Right ventricle myocardium inferior (tissue), 1 donor: ENCODE data around the gene NPPA. TPM values are rescaled to one million over a fixed set of nuclear protein-coding genes. Genes with fewer than 3 reads are reported as not detected.

ENCODE experiments used
- ATAC-seq: fragments of 200-7000 bp; cut with Tn5 transposase; one replicate; pipeline ENCODE4 v1.9.1; 2020; ENCODE audit warnings: mild to moderate bottlenecking, moderate library complexity
- DNase-seq: peaks from one replicate; pipeline ENCODE4 v3.0.0; 2021; ENCODE audit errors: missing footprints
- intact Hi-C: fragments of 100-400 bp; cut with DNase I; formaldehyde crosslinking; loops from one replicate; pipeline ENCODE4 v1.11.0; 2022
- total RNA-seq: library from RNA; stranded (reverse); fragmentation: NEBNext Ultra II Directional; extraction: Animal tissue kit (Norgen Biotek cat#: 25700); gene quantifications from one replicate; pipeline ENCODE4 v1.2.1, GENCODE V29; 2021
- donor health status: DM: no; HTN: yes; CAD: no; lungs with severe emphysema.

Gene NPPA
- total RNA-seq, 1 donor from 2014 or later, result 8.2 TPM

- no peak for DNase-seq
- intact Hi-C loops, result no loop called here
- ATAC-seq, result no peak
Observed at GRCh38 chr1:11856698-11857097, 9.1 kb upstream of the NPPA start.

GRCh38 chr1:11855430-11855829, 7.8 kb upstream of the NPPA start:
- ATAC-seq (no peak), DNase-seq (no peak)
- intact Hi-C loops, result no loop called here

GRCh38 chr1:11854519-11854918, 6.9 kb upstream of the NPPA start:
- ATAC-seq (no peak), DNase-seq (no peak)
- intact Hi-C loops, result no loop called here

- ATAC-seq (no peak), DNase-seq (no peak)
- intact Hi-C loops, result no loop called here
Observed at GRCh38 chr1:11851180-11851579, 3.6 kb upstream of the NPPA start.

GRCh38 chr1:11850156-11850555, 2.6 kb upstream of the NPPA start:
- DNase-seq (no peak), ATAC-seq (no peak)
- intact Hi-C loops, result no loop called here

- ATAC-seq (no peak), DNase-seq (no peak)
- intact Hi-C loops, result no loop called here
Observed at GRCh38 chr1:11848373-11848700, 754 bp upstream of the NPPA start.

- DNase-seq (no peak), ATAC-seq (no peak)
- intact Hi-C loops, result no loop called here
Observed at GRCh38 chr1:11845641-11846335, 1.8 kb downstream of the NPPA start.

- no peak for ATAC-seq
- intact Hi-C loops, result no loop called here
Observed at GRCh38 chr1:11842154-11843041, 5.2 kb downstream of the NPPA start.

GRCh38 chr1:11841245-11842153, 6.1 kb downstream of the NPPA start:
- DNase-seq, result no peak
- ATAC-seq, result no peak
- intact Hi-C loops, result loop anchor here (1.0 kb wide), 1 partner anchor 53 kb away; no protein-coding TSS in a partner anchor

More at GRCh38 chr1:11842154-11843041, 5.2 kb downstream of the NPPA start:
- DNase-seq, result no peak

- ATAC-seq (peak; percentile 14), DNase-seq (no peak)
- intact Hi-C loops, result loop anchor here (5.0 to 10.0 kb wide), 3 partner anchors 67 to 195 kb away; no protein-coding TSS in a partner anchor
Observed at GRCh38 chr1:11839727-11840705, 7.6 kb downstream of the NPPA start.

- DNase-seq, result peak; percentile 89
- intact Hi-C loops, result loop anchor here (5.0 to 10.0 kb wide), 3 partner anchors 69 to 196 kb away; no protein-coding TSS in a partner anchor
- peak; percentile 87 for ATAC-seq
Observed at GRCh38 chr1:11838349-11839272, 9.0 kb downstream of the NPPA start.

GRCh38 chr1:11837767-11838348, 9.7 kb downstream of the NPPA start:
- DNase-seq, result no peak
- intact Hi-C loops, result loop anchor here (5.0 to 10.0 kb wide), 3 partner anchors 69 to 197 kb away; no protein-coding TSS in a partner anchor
- no peak for ATAC-seq

GRCh38 chr1:11836955-11837766, 10.4 kb downstream of the NPPA start:
- ATAC-seq (no peak), DNase-seq (no peak)
- intact Hi-C loops, result loop anchor here (5.0 to 10.0 kb wide), 3 partner anchors 70 to 198 kb away; no protein-coding TSS in a partner anchor

GRCh38 chr1:11835441-11836225, 11.9 kb downstream of the NPPA start:
- intact Hi-C loops, result loop anchor here (5.0 to 10.0 kb wide), 3 partner anchors 72 to 199 kb away; no protein-coding TSS in a partner anchor
- ATAC-seq (no peak), DNase-seq (no peak)

- ATAC-seq (no peak), DNase-seq (no peak)
- intact Hi-C loops, result loop anchor here (10.0 kb wide), 2 partner anchors 141 to 201 kb away; no protein-coding TSS in a partner anchor
Observed at GRCh38 chr1:11833900-11834299, 13.7 kb downstream of the NPPA start.
